Measurements from ENCODE around the gene ADRM1. TPM values are rescaled to one million over a fixed set of nuclear protein-coding genes. Genes with fewer than 3 reads are reported as not detected.

The ADRM1 gene
- total RNA-seq, 1 donor from 2014 or later, result 70.5 TPM

DNA sequence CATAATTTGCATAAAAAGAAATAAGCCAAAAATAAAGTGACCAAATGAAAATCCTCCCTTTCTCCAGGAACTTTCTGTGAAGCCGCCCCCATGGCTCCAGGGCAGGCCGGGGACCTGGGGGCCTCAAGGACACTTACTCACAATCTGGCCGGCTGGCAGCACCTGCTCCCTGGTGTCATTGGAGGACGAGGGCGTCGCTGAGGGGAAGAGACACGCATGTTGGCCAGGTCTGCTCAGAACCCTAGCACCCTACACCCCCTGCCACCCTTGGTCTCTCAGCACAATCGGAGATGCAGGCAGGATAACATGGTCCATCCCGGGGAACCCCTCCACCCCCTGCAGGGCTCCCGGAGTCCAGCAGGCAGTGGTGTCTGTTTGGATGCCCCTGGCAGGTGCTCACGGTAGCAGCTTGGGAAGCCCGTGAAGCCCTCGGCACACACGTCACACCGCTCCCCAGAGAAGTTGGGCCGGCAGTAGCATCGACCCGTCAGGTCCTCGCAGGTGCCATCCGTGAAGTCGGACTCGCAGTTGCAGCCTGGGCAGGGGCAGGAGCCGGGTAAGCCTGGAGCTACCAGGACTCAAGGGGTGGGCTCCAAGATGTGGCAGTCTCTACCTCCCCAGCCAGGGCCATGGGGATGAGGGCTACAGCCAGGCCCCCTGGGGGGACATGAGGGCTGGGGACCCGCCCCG, 43.0 kb downstream of the ADRM1 start:
- Histone ChIP-seq H3K27me3 (ENCODE audit: low read depth) (no peaks in the 10 kb centered on the region), H3K9me3 (replicated peaks) (peaks cover 8% of the 10 kb centered on the region), H3K27ac (replicated peaks) (no peak overlapping the region), H3K4me1 (peaks cover under 1% of the 10 kb centered on the region), H3K4me3 (no peak overlapping the region), H3K36me3 (peaks cover 80% of the 10 kb centered on the region)
- TF ChIP-seq, protein P1, sequence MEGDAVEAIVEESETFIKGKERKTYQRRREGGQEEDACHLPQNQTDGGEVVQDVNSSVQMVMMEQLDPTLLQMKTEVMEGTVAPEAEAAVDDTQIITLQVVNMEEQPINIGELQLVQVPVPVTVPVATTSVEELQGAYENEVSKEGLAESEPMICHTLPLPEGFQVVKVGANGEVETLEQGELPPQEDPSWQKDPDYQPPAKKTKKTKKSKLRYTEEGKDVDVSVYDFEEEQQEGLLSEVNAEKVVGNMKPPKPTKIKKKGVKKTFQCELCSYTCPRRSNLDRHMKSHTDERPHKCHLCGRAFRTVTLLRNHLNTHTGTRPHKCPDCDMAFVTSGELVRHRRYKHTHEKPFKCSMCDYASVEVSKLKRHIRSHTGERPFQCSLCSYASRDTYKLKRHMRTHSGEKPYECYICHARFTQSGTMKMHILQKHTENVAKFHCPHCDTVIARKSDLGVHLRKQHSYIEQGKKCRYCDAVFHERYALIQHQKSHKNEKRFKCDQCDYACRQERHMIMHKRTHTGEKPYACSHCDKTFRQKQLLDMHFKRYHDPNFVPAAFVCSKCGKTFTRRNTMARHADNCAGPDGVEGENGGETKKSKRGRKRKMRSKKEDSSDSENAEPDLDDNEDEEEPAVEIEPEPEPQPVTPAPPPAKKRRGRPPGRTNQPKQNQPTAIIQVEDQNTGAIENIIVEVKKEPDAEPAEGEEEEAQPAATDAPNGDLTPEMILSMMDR (IDR thresholded peaks at IDR 0.05; ENCODE audit: borderline replicate concordance), result no peak
- no peak for DNase-seq
- intact Hi-C loops (cut with micrococcal nuclease), result no loop called here

DNA sequence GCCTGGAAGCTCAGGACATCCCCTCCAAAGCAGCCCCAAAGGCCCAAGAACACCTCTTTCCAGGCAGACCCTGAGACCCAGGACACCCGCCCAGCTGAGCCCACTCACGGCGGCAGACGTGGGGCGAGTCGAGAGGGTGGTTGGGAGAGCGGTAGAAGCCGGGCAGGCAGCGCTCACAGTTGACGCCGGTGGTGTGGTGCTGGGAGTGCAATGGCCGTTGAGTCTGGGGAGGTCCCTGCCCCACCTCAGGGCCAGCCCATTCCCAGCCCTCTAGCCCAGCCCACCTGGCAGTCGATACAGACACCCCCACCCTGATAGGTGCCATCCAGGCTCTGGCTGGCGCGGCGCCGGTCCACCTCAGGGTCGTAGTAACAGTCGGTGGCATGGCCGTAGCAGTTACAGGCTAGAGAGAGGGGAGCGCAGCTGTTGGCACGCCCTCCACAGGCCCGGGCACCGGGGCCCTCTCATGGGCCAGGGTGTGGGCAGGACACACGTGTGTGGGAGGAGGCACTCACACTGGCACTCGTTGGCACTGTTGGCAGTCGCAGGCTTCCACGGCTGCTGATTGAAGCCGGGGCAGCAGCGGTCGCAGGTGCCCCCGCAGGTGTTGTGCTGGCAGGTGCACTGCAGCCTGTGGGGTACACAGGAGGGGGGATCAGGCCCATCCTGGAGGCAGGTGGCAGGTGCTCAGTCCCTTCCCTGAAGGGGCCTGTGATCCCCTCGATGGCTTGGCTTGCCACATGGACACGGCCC, 43.8 kb downstream of the ADRM1 start:
- intact Hi-C loops (cut with micrococcal nuclease), result no loop called here
- no peak overlapping the region for H3K27ac ChIP-seq (replicated peaks)
- peaks cover 8% of the 10 kb centered on the region for H3K9me3 ChIP-seq (replicated peaks)
- no peak for DNase-seq
- TF ChIP-seq, protein P1 (IDR thresholded peaks at IDR 0.05; ENCODE audit: borderline replicate concordance), result no peak
- H3K4me1 ChIP-seq, result peaks cover 5% of the 10 kb centered on the region
- peaks cover 80% of the 10 kb centered on the region for H3K36me3 ChIP-seq
- no peak overlapping the region for H3K4me3 ChIP-seq
- H3K27me3 ChIP-seq (ENCODE audit: low read depth), result no peaks in the 10 kb centered on the region

DNA sequence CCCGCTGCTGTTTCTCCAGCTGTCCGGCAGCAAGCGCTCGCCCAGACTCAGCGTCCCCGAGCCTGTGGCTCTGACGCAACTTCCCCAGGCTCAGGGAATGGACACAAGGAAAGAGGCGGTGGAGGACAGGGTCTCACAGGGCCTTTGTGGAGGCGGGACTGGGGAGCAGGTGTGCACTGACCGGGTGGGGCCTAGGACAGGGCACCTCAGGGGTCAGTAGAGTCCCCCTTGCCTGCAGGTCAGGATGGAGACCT, 44.3 kb downstream of the ADRM1 start:
- Histone ChIP-seq H3K4me3 (no peak overlapping the region), H3K4me1 (peaks cover 6% of the 10 kb centered on the region), H3K27me3 (ENCODE audit: low read depth) (no peaks in the 10 kb centered on the region), H3K36me3 (peaks cover 80% of the 10 kb centered on the region), H3K9me3 (replicated peaks) (peaks cover 8% of the 10 kb centered on the region), H3K27ac (replicated peaks) (no peak overlapping the region)
- no peak for DNase-seq
- intact Hi-C loops (cut with micrococcal nuclease), result no loop called here
- TF ChIP-seq, protein P1 (IDR thresholded peaks at IDR 0.05; ENCODE audit: borderline replicate concordance), result no peak

DNA sequence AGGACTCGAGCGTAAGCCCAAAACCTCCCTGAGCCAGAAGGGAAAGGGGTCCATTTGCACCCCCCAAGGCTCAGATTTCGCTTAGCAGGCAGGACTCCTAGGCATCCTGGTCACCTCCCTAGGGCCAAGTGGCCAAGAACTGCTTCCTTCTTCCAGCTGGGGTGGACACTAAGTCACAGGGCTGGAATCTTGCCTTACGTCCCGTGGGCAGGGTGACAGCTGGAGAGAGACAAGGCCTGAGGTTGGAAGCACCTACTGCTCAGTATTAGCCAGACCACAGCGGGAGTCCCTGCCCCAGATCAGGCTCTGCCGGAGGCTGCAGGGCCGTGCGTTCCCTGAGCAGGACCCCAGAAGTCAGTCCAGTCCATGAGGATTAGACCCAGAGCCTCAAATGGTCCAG, 44.6 kb downstream of the ADRM1 start:
- H3K27ac ChIP-seq (replicated peaks), result no peak overlapping the region
- no peak overlapping the region for H3K4me3 ChIP-seq
- H3K36me3 ChIP-seq, result peaks cover 82% of the 10 kb centered on the region
- no peaks in the 10 kb centered on the region for H3K27me3 ChIP-seq (ENCODE audit: low read depth)
- H3K4me1 ChIP-seq, result peaks cover 10% of the 10 kb centered on the region
- no peak for DNase-seq
- TF ChIP-seq, protein P1 (IDR thresholded peaks at IDR 0.05; ENCODE audit: borderline replicate concordance), result no peak
- H3K9me3 ChIP-seq (replicated peaks), result peaks cover 8% of the 10 kb centered on the region
- intact Hi-C loops (cut with micrococcal nuclease), result no loop called here

DNA sequence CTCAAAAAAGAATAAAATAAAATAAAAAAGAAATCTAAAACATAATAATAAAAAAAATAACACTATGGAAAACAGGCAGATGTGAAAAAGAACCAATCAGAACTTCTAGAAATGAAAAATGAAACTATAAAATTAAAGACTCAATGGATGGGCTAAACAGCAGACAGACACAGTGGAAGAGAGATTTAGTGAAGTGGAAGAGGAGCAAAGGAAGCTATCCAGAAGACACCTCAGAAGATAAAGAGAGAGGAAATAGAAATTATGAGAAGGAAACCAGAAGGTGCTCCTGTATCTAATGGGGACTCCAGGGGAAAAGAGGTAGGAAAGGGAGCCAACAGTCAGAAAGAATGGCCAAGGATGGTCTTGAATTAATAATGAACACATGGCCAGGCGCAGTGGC, 45.8 kb downstream of the ADRM1 start:
- Histone ChIP-seq H3K4me3 (no peak overlapping the region), H3K9me3 (replicated peaks) (peaks cover 8% of the 10 kb centered on the region), H3K27ac (replicated peaks) (no peak overlapping the region), H3K27me3 (ENCODE audit: low read depth) (no peaks in the 10 kb centered on the region), H3K4me1 (peaks cover 21% of the 10 kb centered on the region), H3K36me3 (peaks cover 70% of the 10 kb centered on the region)
- no peak for DNase-seq
- TF ChIP-seq, protein P1 (IDR thresholded peaks at IDR 0.05; ENCODE audit: borderline replicate concordance), result no peak
- intact Hi-C loops (cut with micrococcal nuclease), result no loop called here
